Neural cell (in vitro differentiated cells): ENCODE results near the gene RASA4B. TPM values are rescaled to one million over a fixed set of nuclear protein-coding genes. Genes with fewer than 3 reads are reported as not detected.

Experiments
- H2AFZ ChIP-seq: fragments of 200-600, 300-800 bp; sonication (generic), shearing (Covaris generic); 2 replicates; pipeline ENCODE4 v1.6.0; 2014; ENCODE audit warnings: low read depth, mild to moderate bottlenecking, antibody characterized with exemption, low read length, moderate library complexity
- H3F3A ChIP-seq: fragments of 200-600 bp; shearing (Covaris generic); 2 replicates; pipeline ENCODE4 v1.6.1; 2016; ENCODE audit warnings: mild to moderate bottlenecking, moderate library complexity, mixed read lengths, antibody characterized with exemption, low read length; ENCODE audit not compliant: insufficient read depth, poor library complexity, severe bottlenecking
- H3K27ac ChIP-seq: fragments of 200-600, 300-800 bp; sonication (generic), shearing (Covaris generic); 2 replicates; pipeline ENCODE4 v1.5.1; 2014; ENCODE audit warnings: mild to moderate bottlenecking, low read length, moderate library complexity
- H3K27me3 ChIP-seq: fragments of 300-800, 200-600 bp; sonication (generic), shearing (Covaris generic); 2 replicates; pipeline ENCODE4 v1.6.0; 2014; ENCODE audit warnings: mild to moderate bottlenecking, low read depth, low read length, moderate library complexity; ENCODE audit not compliant: insufficient read depth
- H3K36me3 ChIP-seq: fragments of 300-800, 200-600 bp; sonication (generic), shearing (Covaris generic); 2 replicates; pipeline ENCODE4 v1.5.1; 2014; ENCODE audit warnings: mild to moderate bottlenecking, antibody characterized with exemption, low read length, moderate library complexity; ENCODE audit not compliant: insufficient read depth
- H3K4me2 ChIP-seq: fragments of 300-800, 200-600 bp; sonication (generic), shearing (Covaris generic); 2 replicates; pipeline ENCODE4 v1.6.0; 2014; ENCODE audit warnings: mild to moderate bottlenecking, low read length
- H3K4me3 ChIP-seq: fragments of 300-800, 200-600 bp; sonication (generic), shearing (Covaris generic); 2 replicates; pipeline ENCODE4 v1.5.1; 2014; ENCODE audit warnings: mild to moderate bottlenecking, low read length, moderate library complexity
- H3K79me2 ChIP-seq: fragments of 200-600 bp; shearing (Covaris generic); replicated peaks from 2 replicates; pipeline ENCODE4 v1.6.0; 2014; ENCODE audit warnings: mild to moderate bottlenecking, low read length, moderate library complexity; ENCODE audit not compliant: insufficient read depth
- H3K9ac ChIP-seq: fragments of 300-800, 200-600 bp; sonication (generic), shearing (Covaris generic); 2 replicates; pipeline ENCODE4 v1.6.1; 2016; ENCODE audit warnings: mild to moderate bottlenecking, low read length, mixed read lengths
- H3K9me2 ChIP-seq: fragments of 200-600 bp; shearing (Covaris generic); 2 replicates; pipeline ENCODE4 v1.6.1; 2016; ENCODE audit warnings: mild to moderate bottlenecking, low read length, mixed read lengths; ENCODE audit not compliant: insufficient read depth
- H3K9me3 ChIP-seq: fragments of 200-600, 300-800 bp; sonication (generic), shearing (Covaris generic); 2 replicates; pipeline ENCODE4 v1.6.1; 2016; ENCODE audit warnings: mild to moderate bottlenecking, mixed run types, low read length, moderate library complexity, mixed read lengths
- H4K20me1 ChIP-seq: fragments of 200-600 bp; shearing (Covaris generic); 2 replicates; pipeline ENCODE4 v1.6.1; 2016; ENCODE audit warnings: mild to moderate bottlenecking, mixed run types; ENCODE audit not compliant: insufficient read depth
- CTCF ChIP-seq: fragments of 450-650 bp; IDR thresholded peaks from 2 replicates; pipeline ENCODE4 v1.5.1; 2014; ENCODE audit warnings: antibody characterized with exemption, mild to moderate bottlenecking, moderate library complexity; ENCODE audit not compliant: poor library complexity, severe bottlenecking
- EP300 ChIP-seq: fragments of 450-650 bp; conservative IDR thresholded peaks from 2 replicates; pipeline ENCODE4 v1.6.1; 2014; ENCODE audit warnings: antibody characterized with exemption, mild to moderate bottlenecking, moderate library complexity; ENCODE audit not compliant: poor library complexity, severe bottlenecking
- EZH2 ChIP-seq: fragments of 200-600, 300-800 bp; shearing (Covaris generic), sonication (generic); IDR thresholded peaks from 2 replicates; pipeline ENCODE4 v1.6.1; 2014; ENCODE audit warnings: antibody characterized with exemption, low read length, borderline replicate concordance, mild to moderate bottlenecking; ENCODE audit not compliant: insufficient read depth, poor library complexity, severe bottlenecking
- MXI1 ChIP-seq: fragments of 450-650 bp; conservative IDR thresholded peaks from 2 replicates; pipeline ENCODE4 v1.6.1; 2014; ENCODE audit warnings: antibody characterized with exemption, mild to moderate bottlenecking; ENCODE audit not compliant: poor library complexity, severe bottlenecking
- POLR2AphosphoS5 ChIP-seq: IDR thresholded peaks from 2 replicates; pipeline ENCODE4 v1.6.1; 2012
- RAD21 ChIP-seq: fragments of 450-650 bp; conservative IDR thresholded peaks from 2 replicates; pipeline ENCODE4 v1.6.1; 2014; ENCODE audit warnings: antibody characterized with exemption, mild to moderate bottlenecking, moderate library complexity
- REST ChIP-seq: IDR thresholded peaks from 2 replicates; pipeline ENCODE4 v1.6.1; 2012; ENCODE audit warnings: borderline replicate concordance
- SMC3 ChIP-seq: fragments of 450-650 bp; conservative IDR thresholded peaks from 2 replicates; pipeline ENCODE4 v1.6.1; 2014; ENCODE audit warnings: antibody characterized with exemption, mild to moderate bottlenecking, moderate library complexity; ENCODE audit not compliant: poor library complexity
- TAF1 ChIP-seq: IDR thresholded peaks from 2 replicates; pipeline ENCODE4 v1.6.1; 2012; ENCODE audit warnings: low read depth
- polyA plus RNA-seq: library from polyadenylated mRNA; depleted of rRNA; stranded (reverse); fragments of >200 nt; gene quantifications from 2 replicates; pipeline ENCODE4 v1.2.3, GENCODE V29; 2014

Gene RASA4B
- polyA plus RNA-seq, 1 donor from 2014 or later, result 31.9 TPM

DNA sequence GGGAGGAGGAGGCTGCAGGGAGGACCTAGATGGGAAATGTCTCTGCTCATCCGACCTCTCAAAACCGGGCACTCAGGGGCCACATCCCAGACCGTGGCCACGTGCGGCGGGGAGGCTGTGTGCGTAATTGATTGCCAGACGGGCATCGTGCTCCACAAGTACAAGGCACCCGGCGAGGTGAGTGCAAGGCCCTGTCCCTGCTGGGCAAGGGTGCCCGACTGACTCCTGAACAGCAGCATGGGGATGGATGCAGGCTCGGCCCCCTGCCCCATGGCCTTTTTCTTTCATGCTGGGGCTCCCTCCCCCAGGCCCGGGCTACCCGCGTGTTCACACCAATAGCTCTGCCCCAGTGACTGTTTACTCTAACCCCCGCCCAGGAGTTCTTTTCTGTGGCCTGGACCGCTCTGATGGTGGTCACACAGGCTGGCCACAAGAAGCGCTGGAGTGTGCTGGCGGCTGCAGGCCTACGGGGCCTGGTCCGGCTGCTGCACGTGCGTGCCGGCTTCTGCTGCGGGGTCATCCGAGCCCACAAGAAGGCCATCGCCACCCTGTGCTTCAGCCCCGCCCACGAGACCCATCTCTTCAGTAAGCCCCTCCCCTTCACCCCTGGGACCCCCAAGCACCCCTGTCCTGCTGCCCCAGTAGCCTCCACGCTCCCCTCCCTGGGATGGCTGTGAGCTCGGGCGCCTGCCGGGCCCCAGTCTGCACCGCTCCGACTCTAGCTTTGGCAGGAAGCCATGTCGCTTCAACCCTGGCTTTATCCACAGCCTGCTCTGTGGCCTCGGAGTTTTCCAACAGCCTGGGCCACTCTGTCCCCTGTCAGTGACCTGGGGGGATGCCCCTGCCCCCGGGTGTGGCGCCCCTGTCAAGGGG, 48.9 kb downstream of the RASA4B start:
- Histone ChIP-seq H3K4me3 (no peak overlapping the region), H3K27ac (no peak overlapping the region), H3K9ac (no peak overlapping the region), H3K79me2 (peaks cover 11% of the 10 kb centered on the region), H3K9me2 (no peaks in the 10 kb centered on the region), H4K20me1 (no peaks in the 10 kb centered on the region), H3K36me3 (no peaks in the 10 kb centered on the region), H3K27me3 (no peaks in the 10 kb centered on the region), H3K4me2 (no peak overlapping the region), H3K9me3 (no peaks in the 10 kb centered on the region), H2AFZ (no peak overlapping the region), H3F3A (no peaks in the 10 kb centered on the region)
- no peak for TF ChIP-seq TAF1
- no peak for TF ChIP-seq MXI1
- TF ChIP-seq EZH2, result no peak
- TF ChIP-seq RAD21, result no peak
- no peak for TF ChIP-seq EP300
- no peak for TF ChIP-seq SMC3
- no peak for TF ChIP-seq REST
- no peak for TF ChIP-seq POLR2AphosphoS5
- no peak for TF ChIP-seq CTCF

- H3F3A ChIP-seq, result no peaks in the 10 kb centered on the region
- peaks cover 14% of the 10 kb centered on the region for H3K79me2 ChIP-seq
- no peak overlapping the region for H3K9ac ChIP-seq
- H3K27ac ChIP-seq, result no peak overlapping the region
- no peaks in the 10 kb centered on the region for H3K36me3 ChIP-seq
- no peak overlapping the region for H3K4me2 ChIP-seq
- no peaks in the 10 kb centered on the region for H4K20me1 ChIP-seq
- TF ChIP-seq RAD21 (no peak), SMC3 (no peak), EP300 (no peak), EZH2 (no peak), REST (no peak), CTCF (no peak), MXI1 (no peak), TAF1 (no peak), POLR2AphosphoS5 (no peak)
- no peaks in the 10 kb centered on the region for H3K9me3 ChIP-seq
- no peaks in the 10 kb centered on the region for H3K27me3 ChIP-seq
- H2AFZ ChIP-seq, result no peak overlapping the region
- H3K4me3 ChIP-seq, result no peak overlapping the region
- no peaks in the 10 kb centered on the region for H3K9me2 ChIP-seq
These were observed 49.7 kb downstream of the RASA4B start for GRCh38 chr7:102467581-102468477.
